MM.1S (cell line): Measurements from ENCODE around the gene KMT2E.

Experiments used
- CTCF ChIP-seq: fragments of 300-600 bp; sonication (generic); IDR thresholded peaks from 2 replicates; pipeline ENCODE4 v1.5.1; 2016; ENCODE audit warnings: antibody characterized with exemption, low read length, mixed read lengths
- EZH2 ChIP-seq: fragments of 300-600 bp; sonication (generic); optimal IDR thresholded peaks from 2 replicates; pipeline ENCODE3; 2017; ENCODE audit warnings: low read depth, mild to moderate bottlenecking, antibody characterized with exemption, low read length, mixed read lengths
- EZH2phosphoT487 ChIP-seq: fragments of 300-600 bp; sonication (generic); IDR thresholded peaks from 2 replicates; pipeline ENCODE4 v1.6.1; 2018; ENCODE audit warnings: antibody characterized with exemption, low read length

- TF ChIP-seq CTCF (no peak), EZH2 (no peak), EZH2phosphoT487 (no peak)
Observed at GRCh38 chr7:104966022-104966421, 48.0 kb upstream of the KMT2E start.
